ENCODE results near the gene COL6A2.
"Not testable (repeated sequence)": the region's sequence is repeated elsewhere in the genome, so short reads cannot be mapped to it uniquely, and the experiment has no call there.

Gene COL6A2

DNA sequence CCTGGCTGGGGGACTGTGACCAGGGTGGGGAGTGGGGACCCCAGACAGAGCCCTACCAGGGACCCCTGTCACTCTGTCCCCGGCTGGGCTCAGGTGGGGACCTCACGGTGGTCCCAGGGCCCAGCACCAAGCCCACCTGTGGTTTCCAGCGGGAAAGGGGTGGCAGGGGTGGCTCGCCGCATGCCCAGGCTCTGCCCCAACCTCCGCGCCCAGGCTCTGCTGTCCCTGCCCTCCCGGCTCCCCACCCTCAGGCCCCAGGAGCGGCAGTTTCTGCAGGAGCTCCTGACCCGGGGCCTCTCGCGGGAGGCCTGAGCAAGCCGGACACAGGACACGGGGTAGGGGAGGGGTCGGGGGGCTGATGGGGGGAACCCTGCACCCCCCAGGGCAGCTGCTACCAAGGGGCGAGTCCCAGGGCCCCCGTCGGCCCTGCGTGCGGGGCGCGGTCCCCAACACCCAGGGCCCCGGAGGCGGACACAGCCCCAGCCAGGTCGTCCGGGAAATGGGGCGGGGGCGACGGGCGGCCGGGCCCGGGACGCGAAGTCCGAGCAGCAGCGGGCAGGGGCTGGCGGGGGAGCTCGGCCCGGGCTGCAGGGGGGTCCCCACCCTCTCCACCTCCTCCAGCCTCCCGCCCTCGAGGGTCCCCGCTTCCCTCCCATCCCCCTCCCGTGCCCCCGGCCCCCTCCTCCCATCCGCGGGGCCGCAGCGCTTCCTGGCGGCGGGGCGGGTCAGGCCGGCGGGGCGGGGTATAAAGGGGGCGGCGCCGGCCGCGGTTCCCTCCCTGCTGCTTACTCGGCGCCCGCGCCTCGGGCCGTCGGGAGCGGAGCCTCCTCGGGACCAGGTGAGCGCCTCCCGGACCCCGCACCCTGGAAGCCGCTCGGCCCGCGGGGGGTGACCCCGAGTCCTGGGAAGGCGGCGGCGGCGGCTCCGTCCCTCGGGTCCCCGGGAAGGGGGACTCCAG, at the start of gene COL6A2:
COL6A2 (plus strand) TSS at position 777 of the 958 bp plus-strand sequence.
- no peak for DNase-seq

DNA sequence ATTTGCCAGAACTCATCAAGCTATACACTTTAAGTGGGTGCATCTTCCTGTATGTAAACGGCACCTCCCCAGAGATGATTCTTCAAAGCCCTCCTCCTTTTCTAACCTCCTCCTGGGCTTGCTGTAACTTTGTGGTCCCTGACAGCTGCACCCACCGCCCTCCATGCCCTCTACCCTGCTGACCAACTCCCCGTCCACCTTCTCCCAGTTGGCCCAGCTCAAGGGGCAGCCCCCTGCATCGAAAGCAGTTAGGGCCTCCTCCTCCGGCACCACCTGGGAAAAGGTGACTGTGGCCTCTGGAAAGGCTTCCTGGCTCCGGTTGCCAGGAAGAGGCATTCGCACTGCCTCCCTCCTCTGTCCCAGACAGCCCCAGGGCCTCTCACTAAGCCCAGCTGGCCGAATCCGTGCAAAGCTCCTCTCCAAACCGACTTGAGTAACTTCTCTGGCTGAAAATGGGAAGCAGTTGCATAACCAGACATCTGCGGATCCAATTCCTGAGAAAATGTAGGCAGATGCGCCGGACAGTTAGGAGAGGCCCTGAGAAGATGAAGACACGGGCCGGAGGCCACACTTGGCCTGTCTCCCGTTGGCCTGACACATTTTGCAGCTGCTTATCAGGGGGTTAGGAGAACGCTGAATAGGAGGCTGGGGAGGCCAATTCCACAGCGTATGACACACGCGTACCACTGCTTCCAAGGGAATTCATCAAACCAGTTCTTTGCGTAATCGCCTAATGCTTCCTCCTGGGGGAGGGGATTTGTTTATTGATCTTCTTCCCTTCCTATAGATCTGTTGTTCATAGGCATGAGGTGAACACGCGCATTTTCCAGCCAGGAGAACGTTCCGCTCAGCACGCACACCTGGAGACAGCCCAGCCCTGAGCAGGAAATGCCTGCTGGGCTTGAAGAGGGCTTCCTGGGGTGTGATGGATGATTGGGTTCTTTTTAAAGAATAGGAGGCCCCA, 48.7 kb upstream of the COL6A2 start:
- DNase-seq, result no peak

- DNase-seq, result no peak
Measured at GRCh38 chr21:46049890-46050667, 47.8 kb upstream of the COL6A2 start.

GRCh38 chr21:46050668-46051378, 47.1 kb upstream of the COL6A2 start:
- no peak for DNase-seq

GRCh38 chr21:46051379-46051770, 46.5 kb upstream of the COL6A2 start:
- no peak for DNase-seq

GRCh38 chr21:46051821-46052675, 45.9 kb upstream of the COL6A2 start:
- no peak for DNase-seq

DNA sequence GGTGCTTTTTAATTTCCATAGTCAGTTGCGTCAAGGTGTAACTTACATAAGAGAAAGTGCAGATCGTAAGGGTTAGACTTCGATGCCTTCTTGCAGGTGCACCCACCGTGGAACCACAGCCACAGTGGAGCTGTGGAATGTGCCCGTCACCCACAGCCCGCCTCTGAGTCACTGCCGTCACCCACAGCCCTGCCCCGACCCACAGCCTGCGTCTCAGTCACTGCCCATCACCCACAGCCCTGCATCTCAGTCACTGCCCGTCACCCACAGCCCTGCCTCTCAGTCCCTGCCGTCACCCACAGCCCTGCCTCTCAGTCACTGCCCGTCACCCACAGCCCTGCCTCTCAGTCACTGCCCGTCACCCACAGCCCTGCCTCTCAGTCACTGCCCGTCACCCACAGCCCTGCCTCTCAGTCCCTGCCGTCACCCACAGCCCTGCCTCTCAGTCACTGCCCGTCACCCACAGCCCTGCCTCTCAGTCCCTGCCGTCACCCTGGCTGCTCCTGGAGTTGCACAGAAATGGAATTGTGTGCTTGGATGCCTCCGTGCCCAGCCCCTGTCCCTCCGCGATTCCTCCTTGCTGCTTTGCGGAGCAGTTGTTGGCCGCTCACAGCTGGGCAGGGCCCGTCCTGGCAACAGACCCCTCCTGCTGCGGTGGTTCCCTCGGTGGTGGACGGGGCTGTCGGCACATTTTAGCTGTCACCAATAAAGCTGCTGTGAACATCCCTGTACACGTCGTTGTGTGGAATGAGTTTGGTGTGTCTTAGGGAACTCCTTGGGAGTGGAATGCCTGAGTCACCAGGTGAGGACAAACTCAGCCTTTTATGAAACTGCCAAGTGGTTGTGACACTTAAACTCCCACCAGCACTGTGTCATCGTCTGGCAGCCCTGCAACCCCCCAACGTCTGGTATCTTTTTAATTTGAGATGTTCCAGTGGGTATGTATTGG, 44.9 kb upstream of the COL6A2 start:
- no peak for DNase-seq

GRCh38 chr21:46054031-46054430, 43.9 kb upstream of the COL6A2 start:
- DNase-seq, result no peak

DNA sequence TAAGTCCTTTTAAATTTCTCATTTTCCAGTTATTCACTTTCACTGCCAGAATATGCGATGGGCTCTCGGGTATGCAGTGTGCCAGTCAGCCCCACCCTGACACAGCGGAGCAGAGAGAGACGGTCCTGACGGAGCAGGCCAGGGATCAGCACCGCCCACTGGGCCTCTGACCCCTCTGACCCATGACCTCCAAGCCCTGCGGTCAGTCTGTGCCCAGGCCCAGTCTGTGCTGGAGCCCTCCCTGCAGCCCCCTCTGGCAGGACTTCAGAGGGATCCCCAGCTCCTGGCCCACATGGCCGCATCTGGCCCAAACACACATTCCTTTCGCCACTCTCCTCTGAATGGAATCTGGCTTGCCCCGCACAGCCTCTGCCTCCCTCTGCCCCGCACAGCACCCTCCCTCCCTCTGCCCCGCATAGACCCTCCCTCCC, 43.4 kb upstream of the COL6A2 start:
- no peak for DNase-seq

DNA sequence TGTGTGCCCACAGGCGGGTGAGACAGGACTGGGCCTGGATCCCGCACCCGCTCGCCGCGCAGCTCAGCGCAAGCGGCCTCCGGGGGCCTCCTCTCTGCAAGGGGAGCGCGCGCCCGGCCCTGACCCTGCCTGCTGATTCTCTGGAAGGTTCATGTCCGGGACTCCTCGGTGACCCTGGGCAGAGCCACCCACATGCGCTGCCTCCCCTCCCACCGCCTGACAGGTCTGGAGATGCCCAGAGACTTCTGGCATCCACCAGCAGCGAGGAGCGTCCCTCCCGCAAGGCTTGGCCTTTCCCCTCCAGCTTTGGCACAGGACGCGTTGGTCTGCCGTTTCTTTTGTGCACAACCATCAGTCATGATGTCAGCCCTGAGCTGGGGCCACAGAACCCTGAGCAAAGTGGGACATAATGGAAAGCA, 42.0 kb upstream of the COL6A2 start:
- DNase-seq, result no peak

- DNase-seq, result no peak
Measured at GRCh38 chr21:46056450-46056903, 41.4 kb upstream of the COL6A2 start.

DNA sequence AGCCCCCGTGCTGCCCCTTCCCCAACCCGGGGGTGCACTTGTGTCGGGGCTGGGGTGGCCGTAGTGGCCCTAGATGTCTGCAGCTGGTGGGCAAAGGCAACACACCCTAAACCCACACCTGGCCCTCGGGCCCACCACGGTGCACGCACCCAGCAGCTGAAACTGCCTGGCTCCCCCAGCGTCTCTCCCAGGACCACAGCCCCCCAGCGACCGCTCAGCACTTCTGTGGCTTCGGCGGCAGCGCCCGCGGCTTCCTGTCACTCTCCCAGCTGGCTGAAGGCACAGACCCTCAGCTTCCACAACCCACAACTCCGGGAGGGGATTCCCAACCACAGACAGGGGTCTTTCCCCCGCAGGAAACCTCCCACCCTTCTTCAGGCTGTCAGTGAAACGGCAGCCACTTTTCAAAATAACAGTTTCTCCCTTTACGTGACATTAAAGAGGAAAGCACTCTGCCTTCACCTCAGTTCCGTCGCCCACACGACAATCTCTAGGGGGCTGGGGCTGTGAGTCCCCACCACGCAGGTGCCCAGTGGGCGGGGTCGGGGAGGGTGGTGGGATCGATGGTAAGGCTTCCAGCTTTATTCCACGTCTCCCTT, 40.7 kb upstream of the COL6A2 start:
- DNase-seq, result no peak

- no peak for DNase-seq
Measured at GRCh38 chr21:46057710-46058241, 40.1 kb upstream of the COL6A2 start.

DNA sequence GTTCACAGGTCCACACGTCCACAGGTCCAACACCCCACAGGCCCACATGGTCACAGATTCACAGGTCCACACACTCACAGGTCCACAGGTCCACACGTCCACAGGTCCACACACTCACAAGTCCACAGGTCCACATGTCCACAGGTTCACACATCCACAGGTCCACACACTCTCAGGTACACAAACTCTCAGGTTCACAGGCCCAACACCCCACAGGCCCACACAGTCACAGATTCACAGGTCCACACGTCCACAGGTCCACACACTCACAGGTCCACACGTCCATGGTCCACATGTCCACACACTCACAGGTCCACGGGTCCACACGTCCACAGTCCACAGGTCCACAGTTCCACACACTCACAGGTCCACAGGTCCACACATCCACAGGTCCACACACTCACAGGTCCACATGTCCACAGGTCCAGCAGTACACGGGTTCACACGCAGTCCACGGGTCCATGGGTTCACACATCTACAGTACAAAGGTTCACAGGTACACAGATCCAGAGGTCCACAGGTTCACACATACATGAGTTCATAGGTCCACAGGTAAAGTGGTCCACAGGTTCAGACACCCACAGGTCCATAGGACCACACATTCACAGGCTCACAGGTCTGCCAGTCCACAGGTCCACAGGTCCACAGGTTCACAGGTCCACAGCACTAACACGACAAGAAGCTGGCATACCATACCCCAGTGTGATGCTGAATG, 39.3 kb upstream of the COL6A2 start:
- no peak for DNase-seq

- no peak for DNase-seq
Measured at GRCh38 chr21:46059195-46059594, 38.7 kb upstream of the COL6A2 start.

GRCh38 chr21:46059711-46060455, 38.0 kb upstream of the COL6A2 start:
- not testable (repeated sequence) for DNase-seq

DNA sequence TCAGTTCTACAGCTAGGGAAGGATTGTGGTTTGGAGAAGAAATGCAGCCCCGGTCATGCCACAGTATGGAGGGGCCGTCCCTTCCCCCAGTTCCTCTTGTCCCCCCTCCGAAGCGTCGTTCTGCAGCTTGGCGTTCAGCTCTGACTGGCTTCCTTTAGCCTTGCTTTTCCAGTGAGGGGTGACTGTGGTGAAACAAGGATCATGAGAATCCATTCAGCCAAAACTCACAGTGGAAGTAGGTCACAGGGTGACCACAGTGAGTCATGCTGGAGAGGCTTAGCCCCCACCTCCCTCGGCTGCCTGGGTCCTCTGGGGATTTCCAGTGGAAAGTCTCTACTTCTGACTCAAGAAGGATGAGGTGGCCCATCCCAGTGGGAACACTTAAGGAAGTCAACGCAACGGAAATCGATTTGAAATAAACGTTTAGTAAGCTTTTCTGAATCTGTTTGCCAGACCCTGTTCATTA, 37.3 kb upstream of the COL6A2 start:
- no peak for DNase-seq

Data from GF-D8 (cell line).